WTC11 (cell line): Measurements from ENCODE around the gene NUP214. TPM values are rescaled to one million over a fixed set of nuclear protein-coding genes. Genes with fewer than 3 reads are reported as not detected.

Experiments
- ATAC-seq: fragments of 200-7000 bp; cut with Tn5 transposase; 2 replicates; pipeline ENCODE4 v1.10.0; 2021; ENCODE audit warnings: mild to moderate bottlenecking, moderate library complexity
- CTCF ChIA-PET: fragments of 300-600 bp; sonication (Branson Sonifier 250); formaldehyde crosslinking; loops from one replicate; lab custom pipeline; 2021; ENCODE audit warnings: antibody characterized with exemption; lab: Charles Lee
- POLR2A ChIA-PET: fragments of 350-600 bp; sonication (Branson Sonifier 250); formaldehyde crosslinking; loops from one replicate; lab custom pipeline; 2021; ENCODE audit warnings: antibody characterized with exemption; lab: Charles Lee
- DNase-seq: peaks from one replicate; pipeline ENCODE4 v3.0.0; 2021; ENCODE audit warnings: low spot score
- H3K27ac Mint-ChIP-seq: 2 replicates; pipeline ENCODE4 v1.8.0; 2021; ENCODE audit warnings: mixed read lengths
- H3K27me3 Mint-ChIP-seq: 2 replicates; pipeline ENCODE4 v1.8.0; 2021; ENCODE audit warnings: low read depth, mild to moderate bottlenecking, moderate library complexity, mixed read lengths
- H3K36me3 Mint-ChIP-seq: 2 replicates; pipeline ENCODE4 v1.8.0; 2021; ENCODE audit warnings: mixed read lengths
- H3K4me1 Mint-ChIP-seq: 2 replicates; pipeline ENCODE4 v1.8.0; 2022; ENCODE audit warnings: mixed read lengths
- H3K4me3 Mint-ChIP-seq: 2 replicates; pipeline ENCODE4 v1.8.0; 2021; ENCODE audit warnings: mild to moderate bottlenecking, moderate library complexity, mixed read lengths
- H3K9me3 Mint-ChIP-seq: 2 replicates; pipeline ENCODE4 v1.8.0; 2021; ENCODE audit warnings: mixed read lengths
- CREB1 ChIP-seq: sonication (generic); formaldehyde crosslinking; IDR thresholded peaks from 2 replicates; pipeline ENCODE4 v1.8.0; 2023; ENCODE audit warnings: mild to moderate bottlenecking, missing genetic modification reagents
- ELF4 ChIP-seq: sonication (generic); formaldehyde crosslinking; IDR thresholded peaks from 2 replicates; pipeline ENCODE4 v1.8.1; 2022; ENCODE audit warnings: low read depth, mild to moderate bottlenecking, moderate library complexity, missing genetic modification reagents
- FOXJ3 ChIP-seq: sonication (generic); formaldehyde crosslinking; IDR thresholded peaks from 2 replicates; pipeline ENCODE4 v1.9.0; 2021; ENCODE audit warnings: missing genetic modification reagents, mild to moderate bottlenecking, borderline replicate concordance
- FOXK1 ChIP-seq: sonication (generic); formaldehyde crosslinking; IDR thresholded peaks from 2 replicates; pipeline ENCODE4 v1.8.0; 2022; ENCODE audit warnings: mild to moderate bottlenecking, moderate library complexity, missing genetic modification reagents
- FOXP4 ChIP-seq: sonication (generic); formaldehyde crosslinking; IDR thresholded peaks from 2 replicates; pipeline ENCODE4 v1.8.0; 2022; ENCODE audit warnings: mild to moderate bottlenecking, missing genetic modification reagents
- HMGA2 ChIP-seq: fragments of 250-450 bp; sonication (Bioruptor Pico); IDR thresholded peaks from 2 replicates; pipeline ENCODE4 v1.4.0; 2021; ENCODE audit warnings: mild to moderate bottlenecking, moderate library complexity
- HMGXB4 ChIP-seq: sonication (generic); formaldehyde crosslinking; IDR thresholded peaks from 2 replicates; pipeline ENCODE4 v1.8.1; 2023; ENCODE audit warnings: mild to moderate bottlenecking, moderate library complexity, missing genetic modification reagents
- IRF2 ChIP-seq: sonication (generic); formaldehyde crosslinking; IDR thresholded peaks from 2 replicates; pipeline ENCODE4 v1.8.0; 2022; ENCODE audit warnings: low read depth, missing genetic modification reagents, borderline replicate concordance
- JAZF1 ChIP-seq: fragments of 250-450 bp; sonication (Bioruptor Pico); IDR thresholded peaks from 2 replicates; pipeline ENCODE4 v1.9.0; 2021; ENCODE audit warnings: moderate library complexity, mild to moderate bottlenecking, inconsistent platforms
- MAX ChIP-seq: sonication (generic); formaldehyde crosslinking; IDR thresholded peaks from 2 replicates; pipeline ENCODE4 v1.8.0; 2022; ENCODE audit warnings: mild to moderate bottlenecking, missing genetic modification reagents
- NFE2L1 ChIP-seq: sonication (generic); formaldehyde crosslinking; IDR thresholded peaks from 2 replicates; pipeline ENCODE4 v1.8.1; 2023; ENCODE audit warnings: missing genetic modification reagents
- OVOL2 ChIP-seq: fragments of 250-450 bp; sonication (Bioruptor Pico); IDR thresholded peaks from 2 replicates; pipeline ENCODE4 v1.9.0; 2021; ENCODE audit warnings: mild to moderate bottlenecking, borderline replicate concordance
- PREB ChIP-seq: sonication (generic); formaldehyde crosslinking; IDR thresholded peaks from 2 replicates; pipeline ENCODE4 v1.8.1; 2022; ENCODE audit warnings: mild to moderate bottlenecking, missing genetic modification reagents, moderate library complexity, borderline replicate concordance
- PRRX2 ChIP-seq: fragments of 250-450 bp; sonication (Bioruptor Pico); IDR thresholded peaks from 2 replicates; pipeline ENCODE4 v1.8.0; 2021; ENCODE audit warnings: mild to moderate bottlenecking
- RELA ChIP-seq: sonication (generic); formaldehyde crosslinking; IDR thresholded peaks from 2 replicates; pipeline ENCODE4 v1.8.1; 2022; ENCODE audit warnings: missing genetic modification reagents, mild to moderate bottlenecking, borderline replicate concordance
- SMAD4 ChIP-seq: sonication (generic); formaldehyde crosslinking; IDR thresholded peaks from 2 replicates; pipeline ENCODE4 v1.8.0; 2022; ENCODE audit warnings: mild to moderate bottlenecking, missing genetic modification reagents
- SOX15 ChIP-seq: fragments of 250-450 bp; sonication (Bioruptor Pico); IDR thresholded peaks from 2 replicates; pipeline ENCODE4 v1.9.0; 2021; ENCODE audit warnings: mild to moderate bottlenecking
- STAT6 ChIP-seq: sonication (generic); formaldehyde crosslinking; conservative IDR thresholded peaks from 2 replicates; pipeline ENCODE4 v1.8.1; 2023; ENCODE audit warnings: mild to moderate bottlenecking, low read depth, missing genetic modification reagents, moderate library complexity
- TEAD1 ChIP-seq: sonication (generic); formaldehyde crosslinking; IDR thresholded peaks from 2 replicates; pipeline ENCODE4 v1.8.0; 2022; ENCODE audit warnings: mild to moderate bottlenecking, missing genetic modification reagents
- ZNF138 ChIP-seq: sonication (generic); formaldehyde crosslinking; conservative IDR thresholded peaks from 2 replicates; pipeline ENCODE4 v1.8.1; 2022; ENCODE audit warnings: mild to moderate bottlenecking, moderate library complexity, missing genetic modification reagents
- ZNF232 ChIP-seq: sonication (generic); formaldehyde crosslinking; IDR thresholded peaks from 2 replicates; pipeline ENCODE4 v1.8.0; 2022; ENCODE audit warnings: mild to moderate bottlenecking, missing genetic modification reagents
- ZNF317 ChIP-seq: sonication (generic); formaldehyde crosslinking; IDR thresholded peaks from 2 replicates; pipeline ENCODE4 v1.8.1; 2023; ENCODE audit warnings: low read depth, mild to moderate bottlenecking, moderate library complexity, missing genetic modification reagents, borderline replicate concordance
- ZNF671 ChIP-seq: fragments of 250-450 bp; sonication (Bioruptor Pico); IDR thresholded peaks from 2 replicates; pipeline ENCODE4 v1.8.0; 2021; ENCODE audit warnings: mild to moderate bottlenecking
- ZSCAN18 ChIP-seq: fragments of 250-450 bp; sonication (Bioruptor Pico); IDR thresholded peaks from 2 replicates; pipeline ENCODE4 v2.1.2; 2022; ENCODE audit warnings: mild to moderate bottlenecking, moderate library complexity
- total RNA-seq: library from RNA; stranded (reverse); gene quantifications from 3 replicates; pipeline ENCODE4 v1.2.3, GENCODE V29; 2021

The NUP214 gene
- total RNA-seq, 1 experiment from 2014 or later = 41.8 TPM

- TF ChIP-seq CREB1 (CRISPR knock-in tag) (no peak), PRRX2 (no peak), HMGA2 (CRISPR knock-in tag) (no peak), ZNF138 (CRISPR knock-in tag) (no peak), FOXP4 (CRISPR knock-in tag) (no peak), TEAD1 (CRISPR knock-in tag) (no peak), FOXK1 (CRISPR knock-in tag) (no peak), RELA (CRISPR knock-in tag) (no peak), ZSCAN18 (CRISPR knock-in tag) (no peak), NFE2L1 (CRISPR knock-in tag) (no peak), ZNF232 (no peak), STAT6 (CRISPR knock-in tag) (no peak), MAX (no peak), ZNF671 (no peak), FOXJ3 (no peak), SOX15 (CRISPR knock-in tag) (no peak)
- DNase-seq (no peak), ATAC-seq (no peak)
- Mint-ChIP-seq H3K27ac (peak overlapping the region; percentile 100), H3K4me1 (peaks cover 10% of the 10 kb centered on the region), H3K27me3 (peaks cover 3% of the 10 kb centered on the region; the same call in 1 of the 2 replicates), H3K9me3 (no peaks in the 10 kb centered on the region), H3K4me3 (peak overlapping the region; percentile 99), H3K36me3 (peaks cover 42% of the 10 kb centered on the region)
- ChIA-PET CTCF (interaction anchor here (1.1 to 2.2 kb wide), 5 partner anchors 16 to 128 kb away, joined by 3 to 10 read pairs (median 6); partner anchors contain the start of gene AIF1L), POLR2A (interaction anchor here (1.1 to 1.3 kb wide), 3 partner anchors 13 to 16 kb away, joined by 5 to 8 read pairs (median 5); no protein-coding TSS in a partner anchor)
These were observed 657 bp downstream of the NUP214 start for GRCh38 chr9:131126059-131126426.

GRCh38 chr9:131129183-131129582 lies 3.8 kb downstream of the NUP214 start:
- CTCF ChIA-PET = no interaction called here
- TF ChIP-seq JAZF1 (CRISPR knock-in tag) = no peak
- no peak for TF ChIP-seq ELF4
- POLR2A ChIA-PET = interaction anchor here (0.7 kb wide), 2 partner anchors 122 to 1191 kb away, joined by 5 read pairs; no protein-coding TSS in a partner anchor
- H3K36me3 Mint-ChIP-seq = peaks cover 57% of the 10 kb centered on the region
- H3K4me3 Mint-ChIP-seq = no peak overlapping the region
- DNase-seq = no peak
- H3K9me3 Mint-ChIP-seq = no peaks in the 10 kb centered on the region
- H3K4me1 Mint-ChIP-seq = peaks cover 10% of the 10 kb centered on the region
- H3K27me3 Mint-ChIP-seq = peaks cover 3% of the 10 kb centered on the region; the same call in 1 of the 2 replicates
- ATAC-seq = no peak
- no peak overlapping the region for H3K27ac Mint-ChIP-seq

GRCh38 chr9:131138676-131139075 lies 13.3 kb downstream of the NUP214 start:
- POLR2A ChIA-PET = interaction anchor here (0.7 to 1.5 kb wide), 2 partner anchors 13 to 14 kb away, joined by 5 to 6 read pairs; partner anchors contain the start of gene NUP214
- no peaks in the 10 kb centered on the region for H3K4me1 Mint-ChIP-seq
- DNase-seq = no peak
- H3K4me3 Mint-ChIP-seq = no peak overlapping the region
- CTCF ChIA-PET = no interaction called here
- peaks cover 69% of the 10 kb centered on the region for H3K36me3 Mint-ChIP-seq
- ATAC-seq = no peak
- no peaks in the 10 kb centered on the region for H3K27me3 Mint-ChIP-seq
- no peak overlapping the region for H3K27ac Mint-ChIP-seq
- no peaks in the 10 kb centered on the region for H3K9me3 Mint-ChIP-seq
- TF ChIP-seq SMAD4 (no peak), OVOL2 (CRISPR knock-in tag) (no peak), ZNF317 (no peak), PREB (CRISPR knock-in tag) (no peak), IRF2 (no peak), HMGXB4 (CRISPR knock-in tag) (no peak), MAX (no peak)
